SK-N-SH (cell line): ENCODE data around the gene POLA2. TPM values are rescaled to one million over a fixed set of nuclear protein-coding genes. Genes with fewer than 3 reads are reported as not detected.
A peak's percentile ranks its signal among the peaks of the same experiment; 100 is the strongest.
"Not testable (repeated sequence)": the region's sequence is repeated elsewhere in the genome, so short reads cannot be mapped to it uniquely, and the experiment has no call there.

Source experiments
- CTCF ChIA-PET: fragments of 300-600, 350-600 bp; formaldehyde crosslinking; extraction: SDS; loops from one replicate; lab custom pipeline; 2021; lab: Yijun Ruan, JAX
- POLR2A ChIA-PET: fragments of 350-600 bp; sonication (Branson Sonifier 250); formaldehyde crosslinking; extraction: SDS; loops from one replicate; lab custom pipeline; 2020; ENCODE audit warnings: antibody characterized with exemption, inconsistent platforms; lab: Yijun Ruan, JAX
- DNase-seq: peaks from one replicate; pipeline ENCODE4 v3.0.0; 2012
- H2AFZ ChIP-seq: fragments of 200-600 bp; sonication (generic); 2 replicates; pipeline ENCODE4 v1.8.1; 2016; ENCODE audit warnings: antibody characterized with exemption, mild to moderate bottlenecking, low read depth
- H3F3A ChIP-seq: fragments of 200-600 bp; sonication (generic); replicated peaks from 2 replicates; pipeline ENCODE3; 2016; ENCODE audit warnings: antibody characterized with exemption, mild to moderate bottlenecking; ENCODE audit not compliant: insufficient read depth
- H3K27ac ChIP-seq, 2 experiments: fragments of 200-500 bp in 1 of 2; fragments of 200-600 bp in 1 of 2; sonication (Bioruptor generic) in 1 of 2; sonication (generic), shearing (Covaris generic) in 1 of 2; 2 replicates each; pipeline versions ENCODE4 v1.5.1 to v1.6.1; 2014 to 2016; ENCODE audit warnings: low read depth in 2 of 2, inconsistent platforms in 1 of 2, low read length in 1 of 2, mild to moderate bottlenecking in 1 of 2, mixed read lengths in 1 of 2
- H3K27me3 ChIP-seq: fragments of 200-600 bp; sonication (generic), shearing (Covaris generic); 2 replicates; pipeline ENCODE4 v1.6.1; 2016; ENCODE audit warnings: mixed run types; ENCODE audit not compliant: insufficient read depth
- H3K36me3 ChIP-seq, 2 experiments: fragments of 200-500 bp in 1 of 2; fragments of 200-600 bp in 1 of 2; sonication (Bioruptor generic) in 1 of 2; sonication (generic) in 1 of 2; replicated peaks in 1 of 2; 2 replicates each; pipeline versions ENCODE3 to v1.5.1; 2014 to 2016; ENCODE audit warnings: low read length in 1 of 2, mild to moderate bottlenecking in 1 of 2; ENCODE audit not compliant: insufficient read depth in 2 of 2, control insufficient read depth in 1 of 2
- H3K4me1 ChIP-seq, 2 experiments: fragments of 200-500 bp in 1 of 2; fragments of 200-600 bp in 1 of 2; sonication (Bioruptor generic) in 1 of 2; sonication (generic), shearing (Covaris generic) in 1 of 2; 2 replicates each; pipeline versions ENCODE4 v1.5.1 to v1.6.1; 2014 to 2016; ENCODE audit warnings: low read depth in 1 of 2, low read length in 1 of 2, mixed run types in 1 of 2; ENCODE audit not compliant: insufficient read depth in 2 of 2, control insufficient read depth in 1 of 2
- H3K4me2 ChIP-seq: fragments of 200-600 bp; sonication (generic), shearing (Covaris generic); 2 replicates; pipeline ENCODE4 v1.6.1; 2017; ENCODE audit warnings: mixed run types
- H3K4me3 ChIP-seq, 2 experiments: fragments of 200-500 bp in 1 of 2; fragments of 200-600 bp in 1 of 2; sonication (Bioruptor generic) in 1 of 2; sonication (generic), shearing (Covaris generic) in 1 of 2; 2 replicates each; pipeline versions ENCODE4 v1.5.1 to v1.8.1; 2014 to 2016; ENCODE audit warnings: low read depth in 2 of 2, inconsistent platforms in 1 of 2, low read length in 1 of 2, mild to moderate bottlenecking in 1 of 2, mixed read lengths in 1 of 2, moderate library complexity in 1 of 2
- H3K79me2 ChIP-seq: fragments of 200-600 bp; sonication (generic); 2 replicates; pipeline ENCODE4 v1.8.1; 2017; ENCODE audit warnings: mild to moderate bottlenecking; ENCODE audit not compliant: insufficient read depth
- H3K9ac ChIP-seq: fragments of 200-600 bp; sonication (generic); 2 replicates; pipeline ENCODE4 v1.6.1; 2017; ENCODE audit warnings: mixed run types
- H3K9me2 ChIP-seq: fragments of 200-600 bp; sonication (generic); 2 replicates; pipeline ENCODE4 v1.6.1; 2017; ENCODE audit warnings: mixed run types
- H3K9me3 ChIP-seq: fragments of 200-600 bp; sonication (generic); 2 replicates; pipeline ENCODE4 v1.6.1; 2017; ENCODE audit warnings: mixed run types, mild to moderate bottlenecking, moderate library complexity
- H4K20me1 ChIP-seq: fragments of 200-600 bp; sonication (generic); 2 replicates; pipeline ENCODE4 v1.6.1; 2017; ENCODE audit warnings: mild to moderate bottlenecking, mixed run types; ENCODE audit not compliant: insufficient read depth
- CHD2 ChIP-seq: fragments of 150-350 bp; IDR thresholded peaks from 2 replicates; pipeline ENCODE4 v1.6.1; 2018; ENCODE audit warnings: low read length; ENCODE audit not compliant: partially characterized antibody
- FOSL2 ChIP-seq: IDR thresholded peaks from 2 replicates; pipeline ENCODE4 v1.4.0; 2012; ENCODE audit warnings: low read depth, mild to moderate bottlenecking, moderate library complexity, borderline replicate concordance
- FOXM1 ChIP-seq: IDR thresholded peaks from 2 replicates; pipeline ENCODE4 v1.4.0; 2012; ENCODE audit warnings: low read depth, mild to moderate bottlenecking
- GATA2 ChIP-seq: sonication (generic); formaldehyde crosslinking; IDR thresholded peaks from 2 replicates; pipeline ENCODE4 v1.5.0; 2020; ENCODE audit warnings: mild to moderate bottlenecking, missing genetic modification reagents
- MXI1 ChIP-seq: IDR thresholded peaks from 2 replicates; pipeline ENCODE4 v1.6.1; 2012; ENCODE audit warnings: mild to moderate bottlenecking, low read depth, low read length, improper control_type of control experiment
- TCF12 ChIP-seq: IDR thresholded peaks from 2 replicates; pipeline ENCODE4 v1.4.0; 2012
- WGBS: methylation state at CpG from one replicate; pipeline ENCODE4 v1.1.6; 2017; ENCODE audit warnings: low lambda C conversion rate; 5-methylcytosine and 5-hydroxymethylcytosine counted together
- polyA plus RNA-seq, 3 experiments: library from polyadenylated mRNA; depleted of rRNA; stranded (reverse); fragments of >200 nt; gene quantifications; 2 replicates each; pipeline ENCODE4 v1.2.3, GENCODE V29; 2012

The POLA2 gene
- polyA plus RNA-seq, 1 of the 3 experiments (the other 2 are of a cell fraction), result 18.4 TPM

- TF ChIP-seq GATA2 (no peak), TCF12 (no peak), MXI1 (no peak), FOSL2 (no peak), FOXM1 (no peak)
Observed at GRCh38 chr11:65262776-65263175, 1.0 kb downstream of the POLA2 start.

GRCh38 chr11:65264747-65265146 lies 3.0 kb downstream of the POLA2 start:
- H3K4me2 ChIP-seq, DNase-seq, POLR2A ChIA-PET, H3K9me3 ChIP-seq, H3K9ac ChIP-seq, H4K20me1 ChIP-seq, H3K27me3 ChIP-seq, H3F3A ChIP-seq, H3K27ac ChIP-seq, H2AFZ ChIP-seq, H3K9me2 ChIP-seq, H3K4me3 ChIP-seq: not testable (repeated sequence)
- 97% methylated on average over 11 of the region's 11 CpGs for WGBS
- Histone ChIP-seq H3K36me3 (peaks cover 9 to 12% of the 10 kb centered on the region in 2 experiments), H3K4me1 (peaks cover 0 to 12% of the 10 kb centered on the region in 2 experiments; a peak in 1 of 4 replicates), H3K79me2 (peaks cover 50% of the 10 kb centered on the region)
- CTCF ChIA-PET, result interaction anchor here (1.4 to 37.6 kb wide), 3 partner anchors 10 to 57 kb away, joined by 6 to 1118 read pairs (median 12); partner anchors contain the start of genes CDC42EP2 and DPF2

More at GRCh38 chr11:65262776-65263175, 1.0 kb downstream of the POLA2 start:
- H3K4me3 ChIP-seq, result peak overlapping the region; percentile 68 to 82
- DNase-seq, result peak; percentile 24
- H3K9me2 ChIP-seq, result no peaks in the 10 kb centered on the region
- peak overlapping the region; percentile 91 for H3K9ac ChIP-seq
- peaks cover 0 to 12% of the 10 kb centered on the region in 2 experiments; a peak in 1 of 4 replicates for H3K4me1 ChIP-seq
- H3F3A ChIP-seq, result peaks cover 8% of the 10 kb centered on the region
- peak overlapping the region; percentile 95 for H3K4me2 ChIP-seq
- WGBS, result 31% methylated on average over 6 of the region's 6 CpGs
- peaks cover 50% of the 10 kb centered on the region for H3K79me2 ChIP-seq
- ChIA-PET CTCF (interaction anchor here (1.2 to 2.2 kb wide), 8 partner anchors 11 to 70 kb away, joined by 3 to 28 read pairs (median 4); partner anchors contain the start of gene CDC42EP2), POLR2A (interaction anchor here (1.0 to 1.8 kb wide), 2 partner anchors 12 to 236 kb away, joined by 3 to 8 read pairs; partner anchors contain the start of gene MALAT1)
- H3K36me3 ChIP-seq, result peaks cover 5 to 9% of the 10 kb centered on the region in 2 experiments
- H4K20me1 ChIP-seq, result no peaks in the 10 kb centered on the region
- peak overlapping the region; percentile 92; the same call in 1 of the 2 replicates for H2AFZ ChIP-seq
- H3K27me3 ChIP-seq, result no peaks in the 10 kb centered on the region
- H3K9me3 ChIP-seq, result no peaks in the 10 kb centered on the region
- H3K27ac ChIP-seq, result 0 out of 4 replicates have a peak overlapping the region, but pooled peaks of 1 of the 2 experiments have one; percentile 65

GRCh38 chr11:65266210-65266609 lies 4.4 kb downstream of the POLA2 start:
- no peaks in the 10 kb centered on the region for H3F3A ChIP-seq
- H3K27me3 ChIP-seq, result no peaks in the 10 kb centered on the region
- POLR2A ChIA-PET, result no interaction called here
- no peaks in the 10 kb centered on the region for H3K9me3 ChIP-seq
- H3K4me2 ChIP-seq, result no peak overlapping the region
- no peaks in the 10 kb centered on the region for H4K20me1 ChIP-seq
- H3K79me2 ChIP-seq, result peaks cover 50% of the 10 kb centered on the region
- 83% methylated on average over 2 of the region's 2 CpGs for WGBS
- H2AFZ ChIP-seq, result no peak overlapping the region
- H3K9ac ChIP-seq, result no peak overlapping the region
- peaks cover 0 to 8% of the 10 kb centered on the region in 2 experiments; a peak in 1 of 4 replicates for H3K4me1 ChIP-seq
- no peak overlapping the region for H3K4me3 ChIP-seq
- H3K9me2 ChIP-seq, result no peaks in the 10 kb centered on the region
- CTCF ChIA-PET, result interaction anchor here (1.1 to 37.6 kb wide), 3 partner anchors 9 to 56 kb away, joined by 3 to 1118 read pairs (median 12); partner anchors contain the start of genes CDC42EP2 and DPF2
- TF ChIP-seq CHD2 (no peak), MXI1 (no peak)
- DNase-seq, result no peak
- no peak overlapping the region for H3K27ac ChIP-seq
- H3K36me3 ChIP-seq, result peaks cover 9 to 14% of the 10 kb centered on the region in 2 experiments
